ENCODE measurements around the gene CIDEC. TPM values are rescaled to one million over a fixed set of nuclear protein-coding genes. Genes with fewer than 3 reads are reported as not detected.
"Not testable (repeated sequence)": the region's sequence is repeated elsewhere in the genome, so short reads cannot be mapped to it uniquely, and the experiment has no call there.

Gene CIDEC
- polyA plus RNA-seq, 1 donor = 2.7 TPM

GRCh38 chr3:9875448-9875847, 4.6 kb downstream of the CIDEC start:
- DNase-seq = no peak

GRCh38 chr3:9872067-9872466, 8.0 kb downstream of the CIDEC start:
- DNase-seq = not testable (repeated sequence)

- DNase-seq = no peak
These were observed 9.1 kb downstream of the CIDEC start for GRCh38 chr3:9870978-9871377.

- no peak for DNase-seq
These were observed 10.1 kb downstream of the CIDEC start for GRCh38 chr3:9869955-9870354.

- DNase-seq = no peak
These were observed 12.9 kb downstream of the CIDEC start for GRCh38 chr3:9867106-9867505.

- no peak for DNase-seq
These were observed 13.4 kb downstream of the CIDEC start for GRCh38 chr3:9866639-9867038.

GRCh38 chr3:9865125-9865637, 14.9 kb downstream of the CIDEC start:
- not testable (repeated sequence) for DNase-seq

- DNase-seq = peak; percentile 66
These were observed 15.7 kb downstream of the CIDEC start for GRCh38 chr3:9864200-9864927.

GRCh38 chr3:9863058-9863772, 16.8 kb downstream of the CIDEC start:
- no peak for DNase-seq

GRCh38 chr3:9862391-9863057, 17.5 kb downstream of the CIDEC start:
- peak; percentile 43 for DNase-seq

- DNase-seq = no peak
These were observed 18.4 kb downstream of the CIDEC start for GRCh38 chr3:9861626-9862130.

- no peak for DNase-seq
These were observed 18.9 kb downstream of the CIDEC start for GRCh38 chr3:9861201-9861600.

- DNase-seq = no peak
These were observed 20.5 kb downstream of the CIDEC start for GRCh38 chr3:9859530-9860025.

- DNase-seq = no peak
These were observed 24.5 kb downstream of the CIDEC start for GRCh38 chr3:9855594-9855993.

GRCh38 chr3:9854291-9854940, 25.6 kb downstream of the CIDEC start:
- DNase-seq = not testable (repeated sequence)

GRCh38 chr3:9852528-9852927, 27.5 kb downstream of the CIDEC start:
- no peak for DNase-seq

- DNase-seq = not testable (repeated sequence)
These were observed 28.1 kb downstream of the CIDEC start for GRCh38 chr3:9851926-9852325.

GRCh38 chr3:9851383-9851782, 28.7 kb downstream of the CIDEC start:
- DNase-seq = not testable (repeated sequence)

- DNase-seq = not testable (repeated sequence)
These were observed 31.2 kb downstream of the CIDEC start for GRCh38 chr3:9848860-9849259.

GRCh38 chr3:9847870-9848269, 32.2 kb downstream of the CIDEC start:
- DNase-seq = not testable (repeated sequence)

- DNase-seq = no peak
These were observed 33.0 kb downstream of the CIDEC start for GRCh38 chr3:9846931-9847488.

- DNase-seq = no peak
These were observed 33.8 kb downstream of the CIDEC start for GRCh38 chr3:9846231-9846630.

Measured in hindlimb muscle (tissue), 1 donor.